SIG-M5 (cell line): ENCODE measurements around the gene CCL15.

Experiments used
- DNase-seq: peaks from one replicate; lab custom pipeline; 2025; lab: John Stamatoyannopoulos, UW

CCL15 gene

DNA sequence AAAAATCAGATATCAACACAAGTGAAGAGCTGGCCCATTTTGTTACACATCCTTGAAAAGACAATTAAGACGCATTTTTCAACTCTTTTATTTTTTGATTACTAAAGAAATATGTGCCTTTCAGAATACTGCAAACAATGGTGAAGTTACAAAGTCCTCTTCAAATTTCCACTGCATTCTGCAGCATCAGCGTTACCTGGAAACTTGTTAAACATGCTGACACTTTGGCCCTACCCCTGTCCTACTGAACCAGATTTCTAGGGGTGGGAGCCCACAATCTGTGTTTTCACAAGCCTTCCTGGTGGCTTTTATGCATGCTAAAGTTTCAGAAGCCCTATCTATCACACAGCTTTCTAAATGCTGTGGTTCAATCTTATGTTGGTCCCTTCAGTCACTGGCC is 10.3 kb downstream of the CCL15 start:
- no peak for DNase-seq

DNA sequence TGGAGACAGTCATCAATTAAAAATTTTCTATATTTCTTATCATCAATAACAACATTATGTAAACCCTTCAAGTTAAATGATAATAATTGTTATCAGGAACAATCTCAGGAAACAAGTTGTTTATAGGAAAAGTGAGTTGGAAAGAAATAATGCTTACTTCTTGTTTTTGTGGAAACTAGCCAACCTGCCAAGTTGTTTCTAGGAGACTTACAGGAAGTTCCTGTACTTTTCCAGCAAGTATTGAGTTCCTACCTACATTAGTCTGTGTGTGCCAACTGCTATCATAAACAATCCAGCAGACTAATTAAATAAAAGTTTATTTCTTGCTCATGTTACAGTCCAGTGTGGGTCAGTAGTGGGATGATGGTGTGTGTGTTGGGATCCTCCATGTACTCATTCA is 13.2 kb downstream of the CCL15 start:
- DNase-seq: no peak

DNA sequence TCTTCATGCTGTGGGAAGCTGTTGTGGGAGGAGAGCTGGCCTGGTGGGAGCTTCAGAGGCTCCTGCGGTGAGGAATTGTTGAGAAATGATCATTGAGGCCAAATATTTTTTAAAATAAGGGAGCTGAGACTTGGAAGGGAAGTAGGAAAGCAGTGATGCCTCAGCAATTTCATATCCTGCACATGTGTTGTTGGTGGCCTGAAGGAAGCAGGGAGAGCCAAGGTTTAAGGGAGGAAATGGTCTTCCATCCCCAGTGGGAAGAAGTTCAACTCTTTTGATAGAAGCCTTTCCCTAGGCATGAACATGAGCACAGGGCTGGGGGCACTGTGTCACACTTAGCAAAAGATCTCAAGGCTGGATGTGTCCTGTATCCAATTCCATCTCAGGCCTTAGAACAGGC is 14.7 kb downstream of the CCL15 start, which contains the start of gene CCL14:
CCL14 (minus strand) TSS at position 87 of the 400 bp plus-strand sequence; CDS start at position 7, 80 bp downstream.
- DNase-seq: no peak

DNA sequence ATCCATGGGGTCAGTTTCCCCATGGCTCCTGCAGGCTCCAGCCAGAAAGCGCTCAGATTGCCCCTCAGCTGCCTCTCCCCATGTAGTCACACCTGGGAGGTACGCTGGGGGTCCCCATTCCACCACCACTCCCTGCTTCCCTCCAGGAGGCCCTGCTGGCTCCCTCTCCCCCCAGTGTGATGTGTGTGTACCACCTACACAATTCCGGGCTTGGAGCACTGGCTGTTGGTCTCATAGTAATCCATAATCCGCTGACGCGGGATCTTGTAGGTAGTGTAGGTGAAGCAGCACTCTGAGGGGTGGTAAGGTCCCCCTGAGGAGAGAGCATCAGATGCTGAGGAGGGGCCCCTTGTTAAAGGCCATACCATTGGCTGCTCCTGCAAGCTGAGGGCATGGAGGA is 17.2 kb downstream of the CCL15 start:
- DNase-seq: no peak

DNA sequence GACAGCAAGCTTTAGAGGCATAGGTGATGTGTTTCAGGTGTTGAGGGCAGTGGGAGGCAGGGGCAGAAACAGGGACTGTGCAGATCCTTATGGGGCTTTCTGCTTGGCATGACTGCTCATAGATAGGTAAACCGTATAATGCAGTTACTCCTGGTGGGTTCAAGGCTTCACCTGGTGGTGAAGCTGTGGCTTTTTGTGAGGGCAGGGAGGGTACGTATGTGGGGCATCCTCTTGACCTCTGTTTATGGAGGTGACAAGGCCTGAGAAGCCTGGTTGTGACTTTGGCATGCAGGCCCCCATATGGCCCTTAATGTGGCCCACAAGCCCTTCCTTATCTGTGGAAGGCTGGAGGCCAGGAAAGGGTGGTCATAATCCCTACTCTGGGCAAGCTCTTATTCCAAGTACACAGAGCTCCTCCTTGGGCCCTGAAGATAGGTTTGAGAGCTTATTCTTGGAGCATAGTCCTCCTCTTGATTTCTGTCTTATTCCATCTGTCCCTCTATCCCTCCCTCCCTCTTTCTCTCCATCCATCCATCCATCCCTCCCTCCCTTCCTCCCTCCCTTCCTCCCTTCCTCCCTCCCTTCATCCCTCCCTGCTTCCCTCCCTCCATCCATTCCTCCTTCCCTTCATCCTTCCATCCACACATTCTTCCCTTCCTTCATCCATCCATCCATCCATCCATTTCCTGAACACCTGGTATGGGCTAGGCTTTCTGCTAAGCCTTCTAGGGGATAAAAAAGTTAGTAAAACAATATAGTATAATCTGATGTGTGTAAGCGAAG is 18.8 kb downstream of the CCL15 start:
- no peak for DNase-seq

DNA sequence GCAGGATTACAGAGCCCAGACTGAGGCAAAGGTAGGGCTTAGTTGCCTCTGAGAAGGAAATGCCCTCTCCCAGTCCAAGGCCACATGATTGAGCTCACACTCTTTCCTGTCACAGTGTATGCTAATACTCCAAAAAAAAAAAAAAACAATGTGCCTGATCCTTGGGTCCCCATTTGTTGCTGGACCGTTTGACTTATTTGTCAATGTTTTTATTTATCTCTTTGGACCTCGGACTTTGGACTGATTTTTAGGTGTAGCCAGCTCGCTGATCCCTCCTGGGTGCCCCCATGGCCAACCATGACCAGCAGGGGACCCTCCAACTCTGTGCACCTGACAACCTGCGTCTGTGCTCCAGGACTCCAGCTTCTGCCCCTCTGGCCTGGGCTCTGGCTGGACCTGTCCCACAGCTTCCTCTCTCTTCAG is 19.4 kb downstream of the CCL15 start:
- no peak for DNase-seq

DNA sequence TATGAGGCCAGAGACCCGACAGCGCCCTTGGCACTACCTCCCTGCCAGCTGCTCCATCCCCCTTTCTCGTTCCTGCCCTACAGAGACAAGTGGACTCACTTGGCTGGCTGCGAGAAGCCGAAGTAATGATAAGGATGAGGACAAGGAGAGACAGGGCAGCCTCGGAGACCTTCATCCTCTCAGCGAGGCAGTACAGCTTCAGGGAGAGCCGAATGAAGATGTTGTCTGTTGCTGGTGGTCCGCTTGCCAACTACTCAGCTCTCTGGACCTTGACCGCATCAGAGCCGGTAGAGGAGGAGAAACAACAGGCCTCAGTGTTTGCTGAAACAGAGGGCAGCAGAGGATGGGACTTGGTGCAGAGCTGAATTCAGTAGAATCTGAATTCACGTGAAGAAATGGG is 20.1 kb downstream of the CCL15 start, which contains the start of gene CCL16:
CCL16 (minus strand) TSS at position 252 of the 400 bp plus-strand sequence; CDS start at position 175, 77 bp downstream.
- no peak for DNase-seq

DNA sequence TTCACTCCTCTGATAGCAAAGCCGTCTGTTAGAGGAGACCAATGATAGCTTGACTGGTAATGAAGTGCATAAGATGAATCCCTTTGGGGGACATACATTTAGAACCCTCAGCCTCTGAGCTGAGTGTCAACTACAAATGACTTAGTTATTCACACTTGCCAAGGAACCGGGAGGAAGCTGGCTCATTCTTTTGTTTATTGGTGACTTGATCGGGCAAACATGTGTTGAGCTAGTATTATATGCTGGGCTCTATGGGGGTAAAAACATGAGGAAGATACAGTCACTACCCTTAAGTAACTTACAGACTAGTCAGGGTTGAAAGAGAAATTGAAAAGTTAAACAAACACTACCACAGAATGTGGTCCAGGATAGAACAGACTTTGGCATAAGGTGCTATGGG is 23.0 kb downstream of the CCL15 start:
- DNase-seq: no peak

DNA sequence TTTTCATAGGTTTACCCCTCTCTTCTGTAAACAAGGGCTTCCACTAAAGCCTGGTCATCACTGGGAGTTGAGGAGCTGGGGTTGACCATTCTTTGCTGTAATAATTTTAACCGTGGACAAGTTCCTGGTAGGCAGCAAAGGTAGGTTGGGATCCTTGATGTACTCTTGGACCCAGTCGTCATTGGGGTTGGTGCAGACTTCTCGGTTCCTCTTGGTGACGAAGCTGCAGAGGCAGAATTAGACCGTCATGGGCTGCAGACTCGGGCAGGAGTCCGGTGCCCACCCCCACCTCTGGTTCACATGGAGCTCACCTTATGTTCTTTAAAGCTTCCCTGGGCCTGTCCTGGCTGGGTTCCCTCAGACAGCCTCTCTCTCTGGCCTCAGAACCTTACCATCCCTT is 23.8 kb downstream of the CCL15 start:
- DNase-seq: no peak

DNA sequence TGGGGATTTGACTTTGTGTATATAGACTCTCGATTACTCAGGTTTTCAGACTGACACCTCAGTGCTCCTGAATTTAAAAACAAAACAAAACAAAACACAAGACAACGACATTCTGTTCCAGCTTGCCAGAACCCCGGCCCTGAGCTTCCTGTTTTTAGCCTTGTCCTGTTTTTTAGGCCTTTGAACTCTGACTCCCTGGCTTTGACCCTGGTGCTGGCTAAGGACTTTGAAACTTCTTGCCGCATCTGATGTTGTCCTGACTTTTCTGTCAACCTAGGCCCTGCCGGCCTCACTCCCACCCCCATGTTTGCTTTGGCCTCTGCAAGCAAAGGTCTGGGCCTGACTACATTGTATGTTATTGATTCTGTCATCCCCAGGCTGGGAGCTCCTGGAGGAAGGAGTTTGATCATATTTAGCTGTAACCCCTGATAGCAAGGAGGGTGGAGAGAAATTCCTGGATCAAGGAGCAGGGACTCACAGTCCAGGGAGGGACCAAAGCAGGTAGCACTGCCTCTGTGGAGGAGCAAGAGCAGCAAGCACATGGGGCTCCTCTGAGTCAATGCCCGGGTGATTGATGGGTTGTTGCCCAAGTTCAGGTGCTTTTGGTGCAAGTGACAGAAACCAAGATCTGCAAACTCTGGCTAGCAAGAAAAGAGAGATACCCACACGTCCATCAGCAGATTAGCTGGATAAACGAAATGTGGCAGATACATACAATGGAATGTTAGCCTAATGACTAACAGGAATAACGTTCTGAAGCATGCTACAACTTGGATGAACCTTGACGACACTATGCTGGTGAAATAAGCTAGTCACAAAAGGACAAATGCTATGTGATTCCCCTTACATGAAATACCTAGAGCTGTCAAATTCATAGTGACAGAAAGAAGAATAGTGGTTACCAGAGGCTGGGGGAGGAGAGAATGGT is 27.8 kb downstream of the CCL15 start:
- no peak for DNase-seq

DNA sequence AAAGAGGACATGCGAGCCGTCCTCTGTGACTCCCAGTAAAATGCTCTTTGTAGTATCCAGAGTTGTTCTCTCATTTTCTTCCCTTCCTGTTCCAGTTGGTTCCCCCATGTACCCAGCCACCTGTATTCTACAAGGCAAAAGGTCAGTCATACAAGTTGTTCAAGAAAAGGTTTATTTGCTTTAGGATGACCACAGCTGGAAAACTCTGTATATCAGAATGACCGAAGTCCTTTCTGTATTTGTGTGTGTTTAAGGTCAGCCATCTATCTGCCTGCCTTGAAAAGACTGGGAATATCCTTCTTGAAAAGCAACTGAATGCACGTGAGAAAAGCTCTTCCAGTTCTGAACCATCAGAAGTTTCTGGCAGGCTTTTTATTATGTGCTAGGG is 28.4 kb downstream of the CCL15 start:
- no peak for DNase-seq

DNA sequence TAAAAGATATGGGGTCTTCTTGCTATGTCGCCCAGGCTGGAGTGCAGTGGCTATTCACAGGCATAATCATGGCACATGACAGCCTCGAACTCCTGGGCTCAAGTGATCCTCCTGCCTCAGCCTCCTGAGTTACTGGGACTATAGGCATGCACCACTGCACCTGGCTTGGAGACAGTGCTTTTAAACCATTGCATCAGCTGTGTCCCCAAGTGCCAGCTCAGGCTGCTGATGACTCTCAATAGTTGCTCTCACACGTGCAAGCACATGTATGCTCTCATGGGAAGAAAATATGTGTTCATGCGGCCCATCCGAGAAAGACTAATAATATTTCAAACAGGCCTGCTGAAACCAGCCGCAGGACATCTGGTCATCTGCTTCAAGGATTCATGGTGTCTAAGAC is 28.8 kb downstream of the CCL15 start:
- DNase-seq: no peak

DNA sequence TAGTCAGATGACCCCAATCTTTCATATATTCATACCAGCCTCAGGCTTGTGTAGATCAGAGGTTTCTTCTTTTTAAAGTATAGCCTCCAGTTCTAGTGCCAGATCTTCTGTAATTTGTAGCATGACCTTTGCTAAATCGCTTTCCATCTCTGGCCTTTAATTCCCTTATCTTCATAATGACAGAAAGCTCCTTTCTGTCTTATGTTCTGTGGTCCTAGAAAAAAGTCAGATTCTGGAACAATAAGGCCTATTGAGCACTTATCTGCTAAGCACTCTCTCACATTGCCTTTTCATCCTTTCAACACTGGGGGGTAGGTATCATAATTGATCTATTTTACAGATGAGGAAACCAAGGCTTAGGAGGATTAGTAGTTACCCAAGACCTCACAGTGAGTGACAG is 29.3 kb downstream of the CCL15 start:
- DNase-seq: no peak

DNA sequence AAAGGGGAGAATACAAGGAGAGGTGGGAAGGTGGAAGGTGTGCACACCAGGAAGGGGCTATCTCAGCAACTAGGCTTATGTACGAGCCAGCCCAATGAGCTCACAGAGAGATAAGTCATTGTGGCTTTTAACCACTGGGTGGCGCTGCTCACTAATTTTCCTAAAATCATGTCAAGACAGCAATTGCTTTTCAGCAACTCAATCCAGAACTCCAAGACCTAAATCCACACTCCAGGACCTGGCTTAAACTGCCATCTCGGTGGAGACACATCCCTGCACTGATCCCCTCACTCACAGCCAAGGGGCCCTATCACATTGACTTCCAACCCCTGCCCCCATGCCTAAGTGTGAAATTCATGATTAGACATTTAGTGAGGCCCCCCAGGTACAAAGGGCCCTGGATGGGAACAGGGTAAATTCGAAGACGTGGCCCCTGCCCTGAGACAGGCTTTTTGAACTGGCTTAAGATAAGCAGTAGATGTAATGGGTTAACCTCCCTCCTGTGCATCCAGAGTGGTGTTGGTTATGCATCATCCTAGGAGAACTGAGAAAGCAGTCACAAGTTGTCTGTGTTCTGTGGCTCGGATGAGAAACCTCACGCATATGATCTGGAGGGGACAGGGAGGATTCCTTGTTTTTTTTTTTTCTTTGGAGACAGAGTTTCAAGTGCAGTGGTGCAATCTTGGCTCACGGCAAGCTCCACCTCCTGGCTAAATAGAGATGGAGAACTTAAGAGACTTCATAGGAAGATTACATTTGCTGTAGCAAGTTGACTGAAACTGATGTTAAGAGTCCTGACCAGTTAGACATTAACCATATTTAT is 31.6 kb downstream of the CCL15 start:
- no peak for DNase-seq

DNA sequence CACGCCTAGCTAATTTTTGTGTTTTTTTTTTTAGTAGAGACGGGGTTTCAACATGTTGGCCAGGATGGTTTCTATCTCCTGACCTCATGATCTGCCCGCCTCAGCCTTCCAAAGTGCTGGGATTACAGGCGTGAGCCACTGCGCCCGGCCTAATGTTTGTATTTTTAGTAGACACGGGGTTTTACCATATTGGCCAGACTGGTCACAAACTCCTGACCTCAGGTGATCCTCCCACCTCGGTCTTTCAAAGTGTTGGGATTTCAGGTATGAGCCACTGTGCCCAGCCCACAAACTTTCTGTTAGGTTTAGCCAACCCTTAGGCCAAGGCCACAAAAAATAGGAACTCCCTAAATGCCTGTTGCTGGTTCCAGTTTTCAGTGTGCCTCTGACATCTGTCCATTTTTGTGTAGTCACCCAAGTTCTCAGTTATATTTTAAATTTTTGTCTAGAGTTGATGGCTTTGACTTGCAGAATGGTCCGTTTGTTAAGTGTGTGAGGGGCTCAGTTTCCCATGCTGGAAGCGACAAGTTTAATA is 32.8 kb downstream of the CCL15 start:
- no peak for DNase-seq

DNA sequence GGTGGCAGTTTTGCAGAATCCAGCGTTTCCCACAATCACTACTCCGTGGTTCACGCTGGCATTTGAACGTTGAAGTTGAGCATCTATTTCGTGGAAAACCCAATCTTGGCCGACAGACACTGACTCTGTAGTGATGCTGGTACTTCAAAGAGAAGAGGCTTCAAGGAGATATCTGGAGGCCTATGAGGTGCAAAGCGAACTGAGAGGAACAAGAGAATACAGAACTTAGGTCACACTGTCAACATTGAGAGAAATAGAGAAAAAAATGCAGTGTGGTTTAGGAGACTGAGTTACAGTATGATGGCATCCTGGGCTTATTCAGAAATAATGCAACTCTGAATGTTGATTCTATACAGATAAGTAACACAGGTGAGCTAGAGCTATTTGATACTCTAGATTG is 36.1 kb downstream of the CCL15 start:
- no peak for DNase-seq

DNA sequence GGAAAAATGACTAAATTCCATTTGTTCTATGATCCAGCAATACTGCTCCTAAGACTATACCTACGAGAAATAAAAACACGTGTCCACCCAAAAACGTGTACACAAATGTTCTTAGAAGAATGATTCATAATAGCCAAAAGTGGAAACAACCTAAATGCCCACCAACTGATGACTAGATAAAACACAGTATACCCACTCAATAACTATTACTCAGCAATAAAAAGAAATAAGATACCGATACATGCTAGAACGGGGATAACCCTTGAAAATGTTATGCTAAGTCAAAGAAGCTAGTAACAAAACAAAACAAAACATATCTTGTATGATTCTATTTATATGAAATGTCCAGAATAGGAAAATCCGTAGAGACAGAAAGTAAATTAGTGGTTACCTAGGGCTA is 37.7 kb downstream of the CCL15 start:
- no peak for DNase-seq

DNA sequence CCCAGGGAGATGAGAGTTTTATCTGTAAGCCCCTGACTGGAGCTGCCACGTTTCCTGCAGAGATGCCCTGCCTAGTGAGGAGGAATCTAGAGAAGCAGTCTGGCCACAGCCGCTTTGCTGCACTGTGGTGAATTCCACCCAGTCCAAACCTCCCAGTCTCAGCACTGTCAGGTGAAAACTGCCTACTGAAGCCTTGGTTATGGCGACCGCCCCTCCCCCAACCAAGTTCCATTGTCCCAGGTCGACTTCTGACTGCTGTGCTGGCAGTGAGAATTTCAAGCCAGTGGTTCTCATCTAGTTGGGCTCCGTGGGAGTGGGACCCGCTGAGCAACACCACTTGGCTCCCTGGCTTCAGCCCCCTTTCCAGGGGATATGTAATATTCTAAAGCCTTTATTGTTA is 47.6 kb downstream of the CCL15 start:
- no peak for DNase-seq

DNA sequence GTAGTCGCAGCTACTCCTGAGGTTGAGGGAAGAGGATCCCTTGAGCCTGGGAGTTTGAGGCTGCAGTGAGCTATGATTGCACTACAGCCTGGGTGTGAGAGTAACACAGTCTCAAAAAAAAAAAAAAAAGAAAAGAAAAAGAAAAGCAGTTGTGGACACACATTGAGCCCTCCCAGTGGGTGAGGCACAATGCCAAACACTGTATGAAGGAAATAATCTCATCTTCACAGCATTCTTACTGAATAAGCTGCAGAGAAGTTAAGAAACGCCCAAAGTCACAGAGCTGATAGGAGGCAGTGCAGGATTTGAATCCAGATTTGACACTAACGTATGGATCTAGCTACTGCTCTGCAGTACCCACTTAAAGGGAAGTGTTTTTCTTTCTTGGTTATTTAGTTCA is 52.0 kb downstream of the CCL15 start:
- DNase-seq: no peak

DNA sequence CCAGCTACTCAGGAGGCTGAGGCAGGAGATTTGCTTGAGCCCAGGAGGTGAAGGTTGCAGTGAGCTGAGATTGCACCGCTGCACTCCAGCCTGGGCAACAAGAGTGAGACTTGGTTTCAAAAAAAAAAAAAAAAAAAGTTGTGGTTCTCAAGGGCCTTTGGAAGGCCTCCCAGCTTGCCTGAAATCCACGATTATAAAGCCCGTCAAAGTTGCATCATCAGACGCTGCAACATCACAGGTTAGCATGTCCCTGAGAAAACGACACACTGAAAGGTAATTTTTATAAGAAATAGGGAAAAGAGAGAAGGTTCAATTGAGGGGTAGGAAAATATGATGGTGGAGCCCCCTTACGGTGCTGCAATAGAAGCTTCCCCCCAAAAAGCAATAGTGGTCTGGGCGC is 53.3 kb downstream of the CCL15 start:
- no peak for DNase-seq
